ENCODE data around the gene DAAM1.
A peak's percentile ranks its signal among the peaks of the same experiment; 100 is the strongest.

The DAAM1 gene

GRCh38 chr14:59293935-59294661 lies 105.6 kb downstream of the DAAM1 start:
- Mint-ChIP-seq H3K4me3 (no peak overlapping the region), H3K27me3 (ENCODE audit: low read depth) (no peaks in the 10 kb centered on the region), H3K9me3 (no peaks in the 10 kb centered on the region), H3K27ac (peak overlapping the region; percentile 58 to 83 (median 79)), H3K4me1 (peaks cover 36% of the 10 kb centered on the region), H3K36me3 (ENCODE audit: low read depth) (peaks cover 20% of the 10 kb centered on the region)
- TF ChIP-seq CTCF (IDR thresholded peaks at IDR 0.05; ENCODE audit: unreplicated experiment in 3 of 3), result no peak

GRCh38 chr14:59294662-59294992 lies 106.2 kb downstream of the DAAM1 start:
- Mint-ChIP-seq H3K36me3 (ENCODE audit: low read depth) (peaks cover 20% of the 10 kb centered on the region), H3K4me1 (peaks cover 36% of the 10 kb centered on the region), H3K4me3 (no peak overlapping the region), H3K27ac (peak overlapping the region in 2 of 3 experiments; percentile 58 to 83), H3K9me3 (no peaks in the 10 kb centered on the region), H3K27me3 (ENCODE audit: low read depth) (no peaks in the 10 kb centered on the region)
- TF ChIP-seq CTCF (IDR thresholded peaks at IDR 0.05; ENCODE audit: unreplicated experiment in 3 of 3), result no peak

GRCh38 chr14:59295951-59296350 lies 107.5 kb downstream of the DAAM1 start:
- Mint-ChIP-seq H3K36me3 (ENCODE audit: low read depth) (peaks cover 20% of the 10 kb centered on the region), H3K27me3 (ENCODE audit: low read depth) (no peaks in the 10 kb centered on the region), H3K9me3 (no peaks in the 10 kb centered on the region), H3K4me1 (peaks cover 36% of the 10 kb centered on the region), H3K4me3 (no peak overlapping the region), H3K27ac (no peak overlapping the region)
- no peak for TF ChIP-seq CTCF (IDR thresholded peaks at IDR 0.05; ENCODE audit: unreplicated experiment in 3 of 3)

DNA sequence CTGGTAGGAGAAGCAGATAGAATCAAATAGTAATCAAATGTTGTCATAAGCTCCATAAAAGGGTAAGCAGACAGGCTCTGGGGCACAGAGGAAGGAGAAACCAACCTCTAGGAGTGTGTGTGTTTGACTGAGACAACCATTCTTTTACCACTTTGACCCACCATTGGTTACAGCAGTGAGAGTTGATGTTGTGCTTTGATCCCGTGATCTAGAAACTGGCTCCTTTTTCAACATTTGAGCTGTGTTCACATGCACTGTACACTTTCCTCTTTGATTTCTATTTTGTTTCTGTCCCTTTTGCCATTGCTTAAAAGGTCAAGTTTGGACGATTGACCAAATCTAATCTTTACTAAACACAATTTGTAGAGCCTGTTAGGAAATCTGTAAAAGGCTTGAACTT lies 108.0 kb downstream of the DAAM1 start:
- Mint-ChIP-seq H3K27ac (no peak overlapping the region), H3K9me3 (no peaks in the 10 kb centered on the region), H3K4me3 (no peak overlapping the region), H3K36me3 (ENCODE audit: low read depth) (peaks cover 15% of the 10 kb centered on the region), H3K4me1 (peaks cover 36% of the 10 kb centered on the region), H3K27me3 (ENCODE audit: low read depth) (no peaks in the 10 kb centered on the region)
- no peak for TF ChIP-seq CTCF (IDR thresholded peaks at IDR 0.05; ENCODE audit: unreplicated experiment in 3 of 3)

- no peaks in the 10 kb centered on the region for H3K27me3 Mint-ChIP-seq (ENCODE audit: low read depth)
- no peak overlapping the region for H3K4me3 Mint-ChIP-seq
- H3K4me1 Mint-ChIP-seq, result peaks cover 34% of the 10 kb centered on the region
- no peak for TF ChIP-seq CTCF (IDR thresholded peaks at IDR 0.05; ENCODE audit: unreplicated experiment in 3 of 3)
- H3K36me3 Mint-ChIP-seq (ENCODE audit: low read depth), result peaks cover 12% of the 10 kb centered on the region
- H3K27ac Mint-ChIP-seq, result no peak overlapping the region
- H3K9me3 Mint-ChIP-seq, result no peaks in the 10 kb centered on the region
These were observed 108.8 kb downstream of the DAAM1 start for GRCh38 chr14:59297071-59297776.

DNA sequence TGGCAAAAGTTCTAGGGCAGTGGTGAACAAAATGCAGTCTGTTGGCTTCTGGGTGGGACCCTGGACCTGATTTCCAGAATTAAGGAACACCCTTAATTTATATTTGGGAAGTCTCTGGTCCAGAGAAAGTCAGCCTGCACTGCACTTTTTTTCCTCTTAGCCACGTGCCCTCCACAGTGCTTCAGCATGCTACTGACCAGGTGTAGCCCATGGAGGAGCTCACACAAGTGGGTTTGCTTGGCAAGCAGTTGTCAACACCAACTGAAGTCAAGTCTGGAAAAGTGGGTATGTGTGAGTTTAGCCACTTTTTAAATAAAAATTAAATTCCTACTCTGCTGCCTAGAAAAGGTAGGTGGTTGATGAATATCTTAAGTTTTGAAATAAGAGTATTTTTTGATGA lies 111.3 kb downstream of the DAAM1 start:
- no peak for TF ChIP-seq CTCF (IDR thresholded peaks at IDR 0.05; ENCODE audit: unreplicated experiment in 3 of 3)
- H3K27ac Mint-ChIP-seq, result peak overlapping the region in 2 of 3 experiments; percentile 73 to 82
- no peaks in the 10 kb centered on the region for H3K27me3 Mint-ChIP-seq (ENCODE audit: low read depth)
- H3K9me3 Mint-ChIP-seq, result no peaks in the 10 kb centered on the region
- no peak overlapping the region for H3K4me3 Mint-ChIP-seq
- H3K36me3 Mint-ChIP-seq (ENCODE audit: low read depth), result peaks cover 4% of the 10 kb centered on the region
- peaks cover 11% of the 10 kb centered on the region for H3K4me1 Mint-ChIP-seq

All from nephron (organoid).